Stimulated activated naive CD4-positive, alpha-beta T cell treated with Interleukin-2 at 50 U/mL for 16 hours (primary cell): ENCODE measurements around the gene SCNM1.
"Not testable (repeated sequence)": the region's sequence is repeated elsewhere in the genome, so short reads cannot be mapped to it uniquely, and the experiment has no call there.

Experiments used
- DNase-seq: peaks from one replicate; lab custom pipeline; 2025; lab: John Stamatoyannopoulos, UW

SCNM1 gene

GRCh38 chr1:151193304-151193703, 27.4 kb downstream of the SCNM1 start:
- DNase-seq: no peak

GRCh38 chr1:151193856-151194255, 27.9 kb downstream of the SCNM1 start:
- DNase-seq: no peak

GRCh38 chr1:151194894-151195594, 29.1 kb downstream of the SCNM1 start:
- DNase-seq: not testable (repeated sequence)

- peak; percentile 35 for DNase-seq
These were observed 30.4 kb downstream of the SCNM1 start for GRCh38 chr1:151196292-151196800.

- DNase-seq: no peak
These were observed 31.9 kb downstream of the SCNM1 start for GRCh38 chr1:151197863-151198253.

- DNase-seq: peak; percentile 98
These were observed 32.5 kb downstream of the SCNM1 start, which contains the start of gene PIP5K1A for GRCh38 chr1:151198254-151199127. PIP5K1A (plus strand) TSS chr1:151198552; CDS start chr1:151198997, 445 bp downstream.

GRCh38 chr1:151199873-151200581, 34.1 kb downstream of the SCNM1 start:
- DNase-seq: peak; percentile 47

- not testable (repeated sequence) for DNase-seq
These were observed 39.5 kb downstream of the SCNM1 start for GRCh38 chr1:151205381-151205965.

GRCh38 chr1:151210830-151211229, 44.9 kb downstream of the SCNM1 start:
- no peak for DNase-seq

GRCh38 chr1:151211972-151212705, 46.2 kb downstream of the SCNM1 start:
- no peak for DNase-seq

- no peak for DNase-seq
These were observed 47.6 kb downstream of the SCNM1 start for GRCh38 chr1:151213560-151213959.
